Natural killer cell treated with Interleukin-12 subunit alpha and Interleukin-12 subunit beta and Interleukin-15 and Interleukin-18, amount 100 ng/mL, for 72 hours (primary cell): ENCODE measurements around the gene MAP3K20. TPM values are rescaled to one million over a fixed set of nuclear protein-coding genes. Genes with fewer than 3 reads are reported as not detected.

ENCODE experiments used
- ATAC-seq, 2 donors: fragments of 150-1000 bp; cut with Tn5 transposase in 1 of 2; sonication (Bioruptor Pico), chemical (Tn5 transposase) in 1 of 2; 2 replicates each; pipeline ENCODE4 v1.10.0; 2021
- DNase-seq: peaks from one replicate; pipeline ENCODE4 v3.0.0; 2022; ENCODE audit warnings: low spot score
- H3K27ac Mint-ChIP-seq, 2 donors: 1 replicate in 1 of 2; 2 replicates in 1 of 2; pipeline ENCODE4 v1.8.0; 2022; ENCODE audit warnings: mixed read lengths in 2 of 2, mild to moderate bottlenecking in 1 of 2, moderate library complexity in 1 of 2
- H3K27me3 Mint-ChIP-seq, 2 donors: 1 replicate in 1 of 2; 2 replicates in 1 of 2; pipeline ENCODE4 v1.8.0; 2022; ENCODE audit warnings: mixed read lengths in 2 of 2
- H3K36me3 Mint-ChIP-seq: one replicate; pipeline ENCODE4 v1.8.0; 2022; ENCODE audit warnings: mixed read lengths
- H3K4me1 Mint-ChIP-seq, 2 donors: 1 replicate in 1 of 2; 2 replicates in 1 of 2; pipeline ENCODE4 v1.8.0; 2022; ENCODE audit warnings: low read depth in 2 of 2, mixed read lengths in 2 of 2, mild to moderate bottlenecking in 1 of 2
- H3K4me3 Mint-ChIP-seq: one replicate; pipeline ENCODE4 v1.8.0; 2022; ENCODE audit warnings: mixed read lengths
- H3K9me3 Mint-ChIP-seq: 2 replicates; pipeline ENCODE4 v1.8.0; 2022; ENCODE audit warnings: mixed read lengths
- total RNA-seq, 2 donors: library from RNA; stranded (reverse); gene quantifications; one replicate each; pipeline ENCODE4 v1.2.3, GENCODE V29; 2022

MAP3K20 gene
- total RNA-seq, 2 donors from 2014 or later, result 30.1 to 76.8 TPM

- peaks cover 0 to 3% of the 10 kb centered on the region in 2 donors for H3K4me1 Mint-ChIP-seq
- DNase-seq (no peak), ATAC-seq (peak; percentile 44 to 45)
- H3K27me3 Mint-ChIP-seq, result peaks cover 25 to 28% of the 10 kb centered on the region in 2 donors
- H3K9me3 Mint-ChIP-seq, result no peaks in the 10 kb centered on the region
- no peak overlapping the region for H3K27ac Mint-ChIP-seq
- no peaks in the 10 kb centered on the region for H3K36me3 Mint-ChIP-seq
- no peak overlapping the region for H3K4me3 Mint-ChIP-seq
Measured at GRCh38 chr2:173058673-173059072, 17.0 kb upstream of the MAP3K20 start.

- Mint-ChIP-seq H3K9me3 (no peaks in the 10 kb centered on the region), H3K4me3 (no peak overlapping the region), H3K36me3 (no peaks in the 10 kb centered on the region), H3K27ac (no peak overlapping the region), H3K4me1 (peaks cover 0 to 3% of the 10 kb centered on the region in 2 donors), H3K27me3 (peaks cover 27 to 28% of the 10 kb centered on the region in 2 donors)
- no peak for DNase-seq
- ATAC-seq, result no peak
Measured at GRCh38 chr2:173059292-173059691, 16.4 kb upstream of the MAP3K20 start.

DNA sequence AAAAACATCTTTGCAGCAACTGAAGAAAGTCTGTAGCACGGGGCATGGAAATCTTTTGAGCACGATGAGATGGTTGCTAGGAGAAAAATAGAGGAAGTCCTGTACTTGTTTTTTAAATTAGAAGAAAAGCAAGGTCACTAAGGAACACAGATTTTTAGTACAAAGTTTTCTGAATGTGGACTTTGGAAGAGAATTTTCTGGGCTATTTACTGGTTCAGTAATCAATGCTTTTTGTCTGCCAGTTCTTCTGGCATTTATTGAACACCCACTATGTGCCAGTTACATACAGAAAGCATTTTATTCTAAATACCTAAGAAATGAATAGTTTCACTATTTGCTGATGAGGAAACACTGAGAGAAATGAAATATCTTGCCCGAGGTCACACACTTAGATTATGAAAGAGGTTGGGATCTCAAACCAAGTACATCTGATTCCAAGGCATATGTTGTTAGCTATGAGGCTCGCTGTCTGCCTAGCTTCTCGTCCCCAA, 15.6 kb upstream of the MAP3K20 start:
- Mint-ChIP-seq H3K4me1 (peaks cover 0 to 3% of the 10 kb centered on the region in 2 donors), H3K36me3 (no peaks in the 10 kb centered on the region), H3K27me3 (peaks cover 28 to 29% of the 10 kb centered on the region in 2 donors), H3K4me3 (no peak overlapping the region), H3K27ac (no peak overlapping the region), H3K9me3 (no peaks in the 10 kb centered on the region)
- ATAC-seq, result no peak
- no peak for DNase-seq

GRCh38 chr2:173062801-173063200, 12.8 kb upstream of the MAP3K20 start:
- Mint-ChIP-seq H3K27ac (no peak overlapping the region), H3K4me1 (peaks cover 0 to 3% of the 10 kb centered on the region in 2 donors), H3K36me3 (no peaks in the 10 kb centered on the region), H3K9me3 (no peaks in the 10 kb centered on the region), H3K4me3 (no peak overlapping the region), H3K27me3 (peaks cover 28 to 32% of the 10 kb centered on the region in 2 donors)
- ATAC-seq (no peak), DNase-seq (no peak)

DNA sequence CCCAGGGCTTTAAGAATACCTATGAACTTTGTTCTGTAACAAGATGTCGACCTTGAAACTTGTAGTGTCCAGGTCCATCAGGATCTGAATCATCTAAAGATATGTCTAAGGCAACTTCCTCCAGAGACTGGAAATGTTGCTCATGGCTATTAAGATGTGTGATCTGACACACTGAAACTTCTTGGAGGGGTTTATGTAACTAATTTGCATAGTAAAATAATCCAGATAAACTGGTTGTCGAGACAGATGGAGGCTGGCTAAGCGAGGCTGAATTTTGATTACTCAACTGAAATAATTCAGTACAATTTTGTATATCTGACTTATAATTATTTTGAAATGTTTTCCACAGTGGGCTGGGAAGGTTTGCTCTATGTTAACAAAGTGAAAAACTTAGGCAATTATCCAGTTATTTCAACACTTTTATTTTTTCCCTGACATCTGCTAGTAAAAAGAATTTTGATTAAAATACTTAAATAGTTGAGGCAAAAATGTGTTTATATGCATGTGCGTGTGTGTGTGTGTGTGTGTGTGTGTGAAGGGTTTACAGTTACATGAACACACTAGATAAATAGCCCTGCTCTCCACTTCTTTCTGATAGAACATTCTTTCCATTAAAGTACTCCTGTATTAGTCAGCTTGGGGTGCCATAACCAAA, 11.4 kb upstream of the MAP3K20 start:
- no peak overlapping the region for H3K4me3 Mint-ChIP-seq
- ATAC-seq (no peak), DNase-seq (no peak)
- no peaks in the 10 kb centered on the region for H3K9me3 Mint-ChIP-seq
- no peaks in the 10 kb centered on the region for H3K36me3 Mint-ChIP-seq
- H3K27me3 Mint-ChIP-seq, result peaks cover 31 to 40% of the 10 kb centered on the region in 2 donors
- H3K4me1 Mint-ChIP-seq, result no peaks in the 10 kb centered on the region
- H3K27ac Mint-ChIP-seq, result no peak overlapping the region

- Mint-ChIP-seq H3K36me3 (no peaks in the 10 kb centered on the region), H3K4me3 (no peak overlapping the region), H3K27ac (no peak overlapping the region), H3K27me3 (peaks cover 30 to 56% of the 10 kb centered on the region in 2 donors), H3K9me3 (no peaks in the 10 kb centered on the region), H3K4me1 (no peaks in the 10 kb centered on the region)
- no peak for DNase-seq
- ATAC-seq, result no peak
Measured at GRCh38 chr2:173066887-173067676, 8.6 kb upstream of the MAP3K20 start.

DNA sequence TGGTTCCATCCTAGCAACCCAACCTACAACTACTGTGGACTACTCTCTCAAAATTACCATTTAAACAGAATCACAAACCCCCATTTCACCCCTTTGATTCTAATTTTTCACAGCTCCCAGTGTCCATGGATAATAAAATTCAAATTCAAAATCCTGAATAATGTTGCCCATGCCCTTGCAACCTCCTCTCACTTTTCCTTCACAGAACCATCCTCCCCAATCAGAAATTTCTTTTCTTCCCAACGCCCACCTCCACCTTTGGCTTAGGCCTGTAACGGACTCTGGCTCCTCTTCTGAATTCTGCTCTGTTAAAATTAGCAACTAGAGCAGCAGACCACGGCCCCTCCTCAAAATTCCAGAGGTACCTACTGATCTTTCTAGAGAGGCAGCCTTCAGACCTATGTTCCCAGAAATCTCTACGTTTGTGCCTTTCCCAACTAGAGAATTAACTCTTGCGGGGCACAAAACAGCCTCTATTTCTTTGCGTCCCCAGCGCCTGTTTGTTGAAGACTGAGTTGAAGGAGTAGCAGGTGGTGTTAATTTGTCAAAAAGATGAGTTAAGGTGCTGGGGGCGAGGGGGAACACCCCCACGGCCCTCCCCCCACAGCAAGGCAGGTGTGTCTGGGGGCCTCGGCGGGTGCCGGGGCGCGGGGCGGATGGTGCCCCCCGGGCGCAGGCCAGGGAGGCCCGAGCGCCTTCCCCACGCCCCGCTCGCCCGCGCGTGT, 428 bp upstream of the MAP3K20 start:
- DNase-seq (no peak), ATAC-seq (no peak)
- Mint-ChIP-seq H3K36me3 (peaks cover 5% of the 10 kb centered on the region), H3K4me3 (peak overlapping the region; percentile 74), H3K27me3 (peaks cover 8 to 14% of the 10 kb centered on the region in 2 donors), H3K9me3 (no peaks in the 10 kb centered on the region), H3K27ac (peak overlapping the region; percentile 20 to 68), H3K4me1 (peaks cover 27 to 32% of the 10 kb centered on the region in 2 donors)

- Mint-ChIP-seq H3K9me3 (no peaks in the 10 kb centered on the region), H3K4me1 (peaks cover 31 to 32% of the 10 kb centered on the region in 2 donors), H3K36me3 (peaks cover 5% of the 10 kb centered on the region), H3K4me3 (peak overlapping the region; percentile 88), H3K27ac (peak overlapping the region; percentile 89 to 96), H3K27me3 (peaks cover 6 to 10% of the 10 kb centered on the region in 2 donors)
- DNase-seq (no peak), ATAC-seq (peak; percentile 65 to 72)
Measured at GRCh38 chr2:173076581-173077345, 1.1 kb downstream of the MAP3K20 start.

GRCh38 chr2:173077506-173078177, 2.0 kb downstream of the MAP3K20 start:
- DNase-seq (no peak), ATAC-seq (no peak)
- peak overlapping the region; percentile 89 to 96 for H3K27ac Mint-ChIP-seq
- peaks cover under 1 to 1% of the 10 kb centered on the region in 2 donors for H3K27me3 Mint-ChIP-seq
- H3K9me3 Mint-ChIP-seq, result no peaks in the 10 kb centered on the region
- H3K4me1 Mint-ChIP-seq, result peaks cover 32 to 35% of the 10 kb centered on the region in 2 donors
- peak overlapping the region; percentile 88 for H3K4me3 Mint-ChIP-seq
- peaks cover 9% of the 10 kb centered on the region for H3K36me3 Mint-ChIP-seq

GRCh38 chr2:173079141-173079540, 3.5 kb downstream of the MAP3K20 start:
- H3K4me1 Mint-ChIP-seq, result peaks cover 31 to 36% of the 10 kb centered on the region in 2 donors
- ATAC-seq (no peak), DNase-seq (no peak)
- peaks cover 12% of the 10 kb centered on the region for H3K36me3 Mint-ChIP-seq
- no peaks in the 10 kb centered on the region for H3K27me3 Mint-ChIP-seq
- no peak overlapping the region for H3K4me3 Mint-ChIP-seq
- H3K27ac Mint-ChIP-seq, result no peak overlapping the region
- no peaks in the 10 kb centered on the region for H3K9me3 Mint-ChIP-seq

- Mint-ChIP-seq H3K4me1 (peaks cover 20 to 28% of the 10 kb centered on the region in 2 donors), H3K36me3 (peaks cover 9% of the 10 kb centered on the region), H3K9me3 (no peaks in the 10 kb centered on the region), H3K4me3 (no peak overlapping the region), H3K27me3 (no peaks in the 10 kb centered on the region), H3K27ac (no peak overlapping the region)
- no peak for ATAC-seq
- no peak for DNase-seq
Measured at GRCh38 chr2:173079973-173080860, 4.6 kb downstream of the MAP3K20 start.
